Upper lobe of left lung (tissue), 6 donors: ENCODE results near the gene NDEL1. TPM values are rescaled to one million over a fixed set of nuclear protein-coding genes. Genes with fewer than 3 reads are reported as not detected.

Experiments used
- ATAC-seq, 2 donors: fragments of 200-7000 bp; cut with Tn5 transposase; one replicate each; pipeline ENCODE4 v1.9.1; 2022; ENCODE audit warnings: mild to moderate bottlenecking in 2 of 2, moderate library complexity in 2 of 2; ENCODE audit not compliant: low FRiP score in 2 of 2
- DNase-seq, 2 donors: peaks; one replicate each; pipeline ENCODE4 v3.0.0-alpha.2; 2019 to 2020
- H3K27ac ChIP-seq, 4 donors: fragments of 200-600 bp; sonication (generic); one replicate each; pipeline ENCODE4 v1.5.1; 2016 to 2019
- H3K27me3 ChIP-seq, 4 donors: fragments of 200-600 bp; sonication (generic); one replicate each; pipeline ENCODE4 v1.5.1; 2017 to 2019
- H3K36me3 ChIP-seq, 4 donors: fragments of 200-600 bp; sonication (generic); one replicate each; pipeline ENCODE4 v1.5.1; 2016 to 2019
- H3K4me1 ChIP-seq, 4 donors: fragments of 200-600 bp; sonication (generic); one replicate each; pipeline ENCODE4 v1.5.1; 2018 to 2019
- H3K4me3 ChIP-seq, 4 donors: fragments of 200-600 bp; sonication (generic); one replicate each; pipeline ENCODE4 v1.5.1; 2017 to 2019; ENCODE audit warnings: mild to moderate bottlenecking in 2 of 4, moderate library complexity in 1 of 4
- H3K9me3 ChIP-seq, 4 donors: fragments of 200-600 bp; sonication (generic); one replicate each; pipeline ENCODE4 v1.5.1; 2018 to 2019
- EP300 ChIP-seq, 4 donors: sonication (generic); formaldehyde crosslinking; IDR thresholded peaks; one replicate each; pipeline ENCODE4 v1.5.1; 2017; ENCODE audit warnings: antibody characterized with exemption in 4 of 4, control low read depth in 2 of 4
- POLR2A ChIP-seq, 4 donors: fragments of 450-650 bp; IDR thresholded peaks; one replicate each; pipeline ENCODE4 v1.5.1; 2016 to 2017; ENCODE audit warnings: antibody characterized with exemption in 4 of 4, mild to moderate bottlenecking in 2 of 4
- POLR2AphosphoS5 ChIP-seq, 2 donors: sonication (generic); formaldehyde crosslinking; IDR thresholded peaks; one replicate each; pipeline ENCODE4 v1.5.1; 2017; ENCODE audit warnings: antibody characterized with exemption in 2 of 2
- WGBS, 2 donors: methylation state at CpG; one replicate each; pipeline ENCODE4 v1.1.5; 2017 to 2018; 5-methylcytosine and 5-hydroxymethylcytosine counted together
- total RNA-seq, 6 donors: library from RNA; depleted of rRNA in 4 of 6; stranded (reverse); fragments of >200 nt in 4 of 6; gene quantifications; one replicate each; pipeline versions ENCODE4 v1.1.0 to v1.2.1, GENCODE V29; 2016 to 2021
- TF ChIP-seq, protein P1 (sequence below), 6 experiments: fragments of 450-650 bp in 4 of 6; fragments of 200-600 bp in 2 of 6; sonication (generic) in 2 of 6; IDR thresholded peaks; one replicate each; pipeline ENCODE4 v1.5.1; 2016 to 2019; ENCODE audit warnings: antibody characterized with exemption in 6 of 6
- donor health status: DM: no; HTN: no; CAD: no; lungs with moderate emphysema.
- donor health status: DM: no; HTN: yes; CAD: no; lungs with severe emphysema.

Gene NDEL1
- total RNA-seq, 6 donors from 2014 or later = 62.3 to 138 (median 85.4) TPM

DNA sequence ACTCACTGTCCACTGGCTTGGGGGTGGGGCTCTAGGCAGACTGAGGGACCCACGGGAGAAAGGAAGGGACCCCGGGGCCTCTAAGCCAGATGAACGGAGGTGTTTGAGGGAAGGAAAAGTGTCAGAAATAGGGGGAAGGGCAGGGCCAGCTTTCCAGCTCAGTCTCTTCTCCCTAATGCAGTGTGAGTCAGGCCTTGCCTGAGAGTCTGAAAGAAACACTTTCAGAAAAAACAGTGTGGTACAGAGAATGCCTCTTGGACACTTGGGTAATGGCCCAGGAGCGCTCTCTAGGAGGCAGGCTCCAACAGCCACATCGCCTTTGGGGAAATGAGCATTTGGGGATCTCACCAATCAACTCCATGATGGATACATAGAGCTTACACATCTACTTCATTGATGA lies 46.9 kb downstream of the NDEL1 start:
- 87 to 91% methylated on average over 5 of the region's 5 CpGs for WGBS, 2 donors
- H3K27ac ChIP-seq = no peak overlapping the region
- no peak for ATAC-seq
- DNase-seq = no peak
- peaks cover 0 to 13% (median 9%) of the 10 kb centered on the region in 4 donors for H3K4me1 ChIP-seq
- TF ChIP-seq POLR2A (IDR thresholded peaks at IDR 0.05) (no peak), EP300 (IDR thresholded peaks at IDR 0.05) (no peak), POLR2AphosphoS5 (IDR thresholded peaks at IDR 0.05) (no peak)
- TF ChIP-seq, protein P1, sequence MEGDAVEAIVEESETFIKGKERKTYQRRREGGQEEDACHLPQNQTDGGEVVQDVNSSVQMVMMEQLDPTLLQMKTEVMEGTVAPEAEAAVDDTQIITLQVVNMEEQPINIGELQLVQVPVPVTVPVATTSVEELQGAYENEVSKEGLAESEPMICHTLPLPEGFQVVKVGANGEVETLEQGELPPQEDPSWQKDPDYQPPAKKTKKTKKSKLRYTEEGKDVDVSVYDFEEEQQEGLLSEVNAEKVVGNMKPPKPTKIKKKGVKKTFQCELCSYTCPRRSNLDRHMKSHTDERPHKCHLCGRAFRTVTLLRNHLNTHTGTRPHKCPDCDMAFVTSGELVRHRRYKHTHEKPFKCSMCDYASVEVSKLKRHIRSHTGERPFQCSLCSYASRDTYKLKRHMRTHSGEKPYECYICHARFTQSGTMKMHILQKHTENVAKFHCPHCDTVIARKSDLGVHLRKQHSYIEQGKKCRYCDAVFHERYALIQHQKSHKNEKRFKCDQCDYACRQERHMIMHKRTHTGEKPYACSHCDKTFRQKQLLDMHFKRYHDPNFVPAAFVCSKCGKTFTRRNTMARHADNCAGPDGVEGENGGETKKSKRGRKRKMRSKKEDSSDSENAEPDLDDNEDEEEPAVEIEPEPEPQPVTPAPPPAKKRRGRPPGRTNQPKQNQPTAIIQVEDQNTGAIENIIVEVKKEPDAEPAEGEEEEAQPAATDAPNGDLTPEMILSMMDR (IDR thresholded peaks at IDR 0.05) = no peak
- H3K4me3 ChIP-seq = no peak overlapping the region
- peaks cover 0 to 6% (median 2%) of the 10 kb centered on the region in 4 donors for H3K9me3 ChIP-seq
- peaks cover 5 to 82% (median 30%) of the 10 kb centered on the region in 4 donors for H3K36me3 ChIP-seq
- no peaks in the 10 kb centered on the region for H3K27me3 ChIP-seq

DNA sequence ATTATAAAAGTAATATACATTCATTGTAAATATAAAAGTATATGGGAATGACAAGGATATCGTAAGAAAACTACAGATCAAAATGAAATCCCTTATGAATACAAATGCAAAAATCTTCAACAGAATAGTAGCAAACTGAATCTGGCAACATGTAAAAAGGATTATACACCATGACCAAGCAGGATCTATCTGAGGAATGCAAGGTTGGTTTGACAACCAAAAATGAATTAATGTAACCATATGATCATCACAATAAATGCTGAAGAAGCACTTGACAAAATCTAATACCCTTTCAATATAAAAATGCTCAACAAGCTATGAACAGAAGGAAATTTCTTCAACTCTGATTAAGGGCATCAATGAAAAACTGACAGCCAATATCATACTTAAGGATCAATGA lies 48.8 kb downstream of the NDEL1 start:
- Histone ChIP-seq H3K4me1 (peaks cover 0 to 9% (median 7%) of the 10 kb centered on the region in 4 donors), H3K4me3 (no peak overlapping the region), H3K27ac (no peak overlapping the region), H3K27me3 (no peaks in the 10 kb centered on the region), H3K36me3 (peaks cover 0 to 76% (median 31%) of the 10 kb centered on the region in 4 donors), H3K9me3 (peaks cover 0 to 6% (median 2%) of the 10 kb centered on the region in 4 donors)
- no peak for TF ChIP-seq POLR2AphosphoS5 (IDR thresholded peaks at IDR 0.05)
- TF ChIP-seq POLR2A (IDR thresholded peaks at IDR 0.05) = no peak
- no peak for TF ChIP-seq EP300 (IDR thresholded peaks at IDR 0.05)
- TF ChIP-seq, protein P1 (IDR thresholded peaks at IDR 0.05) = no peak
- ATAC-seq (no peak), DNase-seq (no peak)
- 100% methylated on average over 1 of the region's 1 CpG for WGBS, 2 donors

DNA sequence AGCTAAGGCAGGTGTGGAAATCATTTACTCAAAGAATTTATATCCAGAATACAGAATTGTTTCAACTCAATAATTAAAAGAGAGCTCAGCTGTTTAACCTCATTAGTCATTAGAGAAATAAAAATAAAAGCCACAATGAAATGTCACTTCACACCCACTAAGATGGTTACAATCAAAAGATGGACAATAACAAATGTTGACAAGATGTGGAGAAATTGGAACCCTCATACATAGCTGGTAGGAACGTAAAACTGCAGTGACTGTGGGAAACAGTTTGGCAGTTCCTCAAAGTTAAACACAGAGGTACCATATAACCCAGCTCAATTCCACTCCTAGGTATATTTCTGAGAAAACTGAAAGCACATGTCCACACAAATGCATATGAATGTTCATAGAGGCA lies 49.8 kb downstream of the NDEL1 start:
- no peaks in the 10 kb centered on the region for H3K4me1 ChIP-seq
- peaks cover 0 to 6% (median 2%) of the 10 kb centered on the region in 4 donors for H3K9me3 ChIP-seq
- H3K36me3 ChIP-seq = peaks cover 0 to 71% (median 27%) of the 10 kb centered on the region in 4 donors
- WGBS, 2 donors = 91 to 93% methylated on average over 1 of the region's 1 CpG
- no peaks in the 10 kb centered on the region for H3K27me3 ChIP-seq
- TF ChIP-seq POLR2AphosphoS5 (IDR thresholded peaks at IDR 0.05) = no peak
- TF ChIP-seq, protein P1 (IDR thresholded peaks at IDR 0.05) = no peak
- no peak overlapping the region for H3K27ac ChIP-seq
- DNase-seq (no peak), ATAC-seq (no peak)
- H3K4me3 ChIP-seq = no peak overlapping the region

DNA sequence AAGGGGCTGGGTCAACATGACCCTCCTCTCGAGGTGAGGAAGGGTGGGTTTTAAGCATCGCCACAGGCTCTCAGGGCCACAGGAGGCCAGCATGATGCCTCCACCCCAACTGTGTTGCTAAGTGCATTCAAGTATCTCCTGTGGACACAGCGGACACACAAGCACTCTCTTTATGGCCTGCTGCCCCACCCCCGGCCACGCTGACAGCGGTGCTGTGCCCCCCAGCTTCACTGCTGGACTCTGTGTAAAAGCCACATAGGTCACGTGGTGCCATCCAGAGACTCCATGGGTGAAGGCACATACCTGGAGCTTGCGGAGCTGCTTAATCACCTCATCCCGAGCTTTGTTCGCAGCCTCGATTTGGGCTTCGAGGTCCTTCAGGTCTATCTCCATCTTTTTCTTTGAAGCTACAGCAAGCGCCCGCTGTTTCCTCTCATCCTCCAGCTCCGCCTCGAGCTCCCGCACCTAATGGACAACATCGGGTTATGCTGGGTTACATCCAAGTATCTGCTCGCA lies 51.5 kb downstream of the NDEL1 start:
- peaks cover 0 to 71% (median 31%) of the 10 kb centered on the region in 4 donors for H3K36me3 ChIP-seq

More for the DNA sequence above, 51.5 kb downstream of the NDEL1 start:
- Histone ChIP-seq H3K4me1 (no peaks in the 10 kb centered on the region), H3K27me3 (no peaks in the 10 kb centered on the region), H3K4me3 (no peak overlapping the region), H3K27ac (no peak overlapping the region), H3K9me3 (peaks cover 0 to 6% (median 2%) of the 10 kb centered on the region in 4 donors)
- peak in 1 of 2 donors; percentile 47 for DNase-seq
- no peak for TF ChIP-seq EP300 (IDR thresholded peaks at IDR 0.05)
- TF ChIP-seq, protein P1 (IDR thresholded peaks at IDR 0.05) = no peak
- no peak for TF ChIP-seq POLR2A (IDR thresholded peaks at IDR 0.05)
- TF ChIP-seq POLR2AphosphoS5 (IDR thresholded peaks at IDR 0.05) = no peak
- 86 to 92% methylated on average over 18 to 19 of the region's 19 CpGs for WGBS, 2 donors
- no peak for ATAC-seq
